ENCODE results near the gene DOCK1.

DOCK1 gene

GRCh38 chr10:127354255-127354654 lies 449.0 kb downstream of the DOCK1 start:
- no peak for DNase-seq (ENCODE audit: low read depth in 2 of 2)

DNA sequence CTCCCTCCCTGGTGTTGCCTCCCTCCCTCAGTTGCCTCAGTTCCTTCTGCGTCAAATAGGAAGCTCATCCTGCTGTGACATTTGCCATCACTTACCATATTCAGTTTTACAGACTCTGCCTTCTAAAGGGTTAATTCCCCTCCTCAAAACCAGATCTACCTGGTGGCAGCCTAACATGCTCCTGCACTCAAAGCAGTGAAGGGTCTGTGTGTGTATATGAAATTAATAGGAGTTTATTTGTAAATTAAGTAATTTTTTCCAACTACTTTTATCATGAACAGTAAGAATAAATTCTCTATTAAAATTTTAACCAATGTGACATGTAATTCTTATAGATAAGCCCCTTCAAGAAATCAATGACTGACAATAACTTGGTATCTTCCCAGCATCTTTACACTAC lies 449.8 kb downstream of the DOCK1 start:
- DNase-seq (ENCODE audit: low read depth in 2 of 2): no peak

DNA sequence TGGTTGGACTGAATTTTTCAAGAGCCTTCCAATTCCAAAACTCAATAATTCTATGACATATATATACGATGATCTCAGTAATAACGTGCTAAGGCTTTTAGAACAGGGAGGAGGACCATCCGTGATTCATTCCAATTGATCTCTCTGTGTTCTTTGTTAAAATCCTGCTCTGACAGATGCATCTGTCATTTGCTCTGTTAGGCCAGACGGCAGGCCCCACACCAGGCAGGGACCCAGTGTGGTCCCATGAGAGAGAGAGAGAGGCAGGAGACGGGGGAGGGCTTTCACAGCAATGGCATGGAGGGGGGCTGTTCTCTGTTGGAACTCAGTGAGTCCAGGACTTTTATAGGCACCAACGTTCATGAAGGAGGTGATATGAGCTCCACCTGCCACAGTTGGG lies 451.1 kb downstream of the DOCK1 start:
- DNase-seq (ENCODE audit: low read depth in 2 of 2): no peak

- no peak for DNase-seq (ENCODE audit: low read depth in 2 of 2)
Observed at GRCh38 chr10:127357265-127357664, 452.0 kb downstream of the DOCK1 start.

DNA sequence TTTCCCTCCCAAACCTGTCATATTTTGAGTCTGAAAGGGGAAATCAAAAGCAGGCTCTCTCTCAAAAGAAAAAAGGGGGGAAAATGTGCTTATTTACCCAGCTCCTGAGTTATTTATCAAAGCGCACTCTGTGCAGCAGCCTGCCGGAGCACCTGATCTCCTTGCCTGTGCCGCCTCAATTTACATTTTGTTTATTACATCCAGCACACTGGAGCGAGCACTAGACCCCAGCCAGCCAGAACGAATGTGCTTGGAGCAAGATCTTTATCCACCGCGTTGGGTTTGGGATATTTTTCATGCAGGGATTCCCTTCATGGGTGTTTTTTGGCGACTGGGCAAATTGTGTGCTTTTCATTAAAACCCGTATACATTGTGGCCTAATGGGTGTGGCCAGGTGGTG lies 453.1 kb downstream of the DOCK1 start:
- no peak for DNase-seq (ENCODE audit: low read depth in 2 of 2)

DNA sequence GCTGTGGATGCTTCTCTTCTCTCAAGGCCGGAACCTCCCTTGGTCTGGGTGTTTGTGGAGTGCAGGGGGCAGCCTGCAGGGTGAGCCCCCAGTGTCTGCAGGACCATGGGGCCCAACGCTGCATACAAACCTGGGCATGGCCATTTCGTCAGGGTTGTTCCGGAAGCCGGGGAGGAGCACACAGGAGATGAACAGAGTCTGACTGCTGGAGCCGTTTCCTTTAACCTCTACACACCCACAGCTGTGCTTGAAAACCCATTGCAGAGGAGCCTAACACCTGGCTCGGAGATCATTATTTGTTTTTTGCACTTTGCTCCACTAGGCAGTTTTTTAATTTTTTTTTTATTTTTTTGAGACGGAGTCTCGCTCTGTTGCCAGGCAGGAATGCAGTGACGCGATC lies 458.8 kb downstream of the DOCK1 start:
- no peak for DNase-seq (ENCODE audit: low read depth in 2 of 2)

GRCh38 chr10:127368101-127368500 lies 462.9 kb downstream of the DOCK1 start:
- DNase-seq (ENCODE audit: low read depth in 2 of 2): no peak

DNA sequence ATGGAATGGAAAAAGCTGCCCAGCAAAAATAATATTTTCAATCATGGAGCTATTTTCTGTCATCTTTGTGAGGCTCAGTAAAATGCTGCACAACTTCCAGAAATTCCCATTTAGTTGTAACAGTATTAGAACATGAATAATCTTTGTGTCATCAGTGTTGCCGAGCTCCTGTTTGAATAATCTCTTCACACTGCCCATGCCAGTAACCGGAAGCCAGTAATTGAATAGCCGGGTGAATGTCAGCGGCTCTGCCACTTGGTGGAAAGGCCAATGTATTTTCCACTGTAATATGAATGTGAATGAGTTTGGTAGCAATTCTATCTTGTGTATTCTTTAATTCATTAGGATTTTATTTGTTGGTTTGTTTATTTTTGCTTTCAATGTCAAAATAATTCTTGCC lies 463.7 kb downstream of the DOCK1 start:
- DNase-seq (ENCODE audit: low read depth in 2 of 2): no peak

- DNase-seq (ENCODE audit: low read depth in 2 of 2): no peak
Observed at GRCh38 chr10:127370601-127371000, 465.4 kb downstream of the DOCK1 start.

DNA sequence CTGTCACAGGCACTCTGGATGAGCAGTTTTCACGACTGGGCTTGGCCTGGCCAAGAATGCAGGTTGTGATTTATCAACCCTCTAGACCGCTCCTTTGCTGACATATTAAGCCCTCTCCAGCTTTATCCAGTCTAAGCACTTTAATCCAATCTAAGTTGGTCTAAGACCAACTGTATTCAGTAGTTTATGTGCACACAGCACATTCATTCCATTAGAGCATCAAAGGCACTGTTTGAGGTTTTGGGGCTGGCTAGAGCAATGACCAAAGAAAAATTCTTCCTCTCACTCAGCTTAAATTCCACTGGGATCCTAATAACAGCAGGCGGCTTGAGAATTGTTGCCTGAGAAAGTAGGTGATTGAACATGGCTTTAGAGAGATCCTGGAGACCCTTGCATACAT lies 467.1 kb downstream of the DOCK1 start:
- no peak for DNase-seq (ENCODE audit: low read depth in 2 of 2)

- DNase-seq (ENCODE audit: low read depth in 2 of 2): no peak
Observed at GRCh38 chr10:127374074-127374680, 468.9 kb downstream of the DOCK1 start.

- no peak for DNase-seq (ENCODE audit: low read depth in 2 of 2)
Observed at GRCh38 chr10:127374901-127375300, 469.7 kb downstream of the DOCK1 start.

DNA sequence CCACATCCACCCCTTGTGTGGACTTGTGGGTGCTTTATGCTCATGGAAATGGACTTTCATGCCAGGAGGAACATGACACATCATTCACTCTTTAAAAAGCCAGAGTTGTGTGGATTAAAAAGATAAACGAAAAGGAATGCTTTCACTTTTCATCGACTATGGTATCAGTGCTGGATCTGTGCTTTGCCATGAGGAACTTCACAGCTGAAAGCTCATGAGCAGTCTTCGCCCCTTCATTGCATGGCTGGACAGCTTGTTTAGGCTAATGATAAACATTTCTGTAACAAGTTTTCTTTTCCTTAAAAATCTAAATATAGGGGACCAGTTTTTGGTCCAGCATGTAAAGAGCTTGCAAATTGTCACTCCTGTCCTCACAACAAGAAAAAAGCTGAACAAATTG lies 470.2 kb downstream of the DOCK1 start:
- DNase-seq (ENCODE audit: low read depth in 2 of 2): no peak

DNA sequence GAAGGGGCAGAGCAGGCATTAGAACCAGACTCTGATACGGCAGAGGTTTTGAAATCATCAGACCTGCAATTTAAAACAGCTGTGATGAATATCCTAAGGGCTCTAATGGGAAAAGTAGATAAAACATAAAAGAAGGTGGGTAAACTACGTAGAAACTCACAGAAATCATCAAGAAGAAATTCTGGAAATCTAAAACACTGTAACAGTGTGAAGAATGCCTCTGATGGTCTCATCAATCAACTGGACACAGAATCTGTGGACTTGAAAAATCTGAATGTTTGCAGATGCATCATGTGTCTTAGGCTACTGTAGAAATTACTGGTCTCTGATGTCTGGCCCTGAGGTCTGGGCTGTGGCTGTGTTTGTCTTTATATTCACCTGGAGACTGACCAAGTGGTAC lies 470.8 kb downstream of the DOCK1 start:
- no peak for DNase-seq (ENCODE audit: low read depth in 2 of 2)

GRCh38 chr10:127378628-127379027 lies 473.4 kb downstream of the DOCK1 start:
- DNase-seq (ENCODE audit: low read depth in 2 of 2): no peak

- DNase-seq (ENCODE audit: low read depth in 2 of 2): no peak
Observed at GRCh38 chr10:127384532-127384931, 479.3 kb downstream of the DOCK1 start.

GRCh38 chr10:127385066-127385465 lies 479.8 kb downstream of the DOCK1 start:
- DNase-seq (ENCODE audit: low read depth in 2 of 2): no peak

GRCh38 chr10:127386606-127387327 lies 481.5 kb downstream of the DOCK1 start:
- no peak for DNase-seq (ENCODE audit: low read depth in 2 of 2)

DNA sequence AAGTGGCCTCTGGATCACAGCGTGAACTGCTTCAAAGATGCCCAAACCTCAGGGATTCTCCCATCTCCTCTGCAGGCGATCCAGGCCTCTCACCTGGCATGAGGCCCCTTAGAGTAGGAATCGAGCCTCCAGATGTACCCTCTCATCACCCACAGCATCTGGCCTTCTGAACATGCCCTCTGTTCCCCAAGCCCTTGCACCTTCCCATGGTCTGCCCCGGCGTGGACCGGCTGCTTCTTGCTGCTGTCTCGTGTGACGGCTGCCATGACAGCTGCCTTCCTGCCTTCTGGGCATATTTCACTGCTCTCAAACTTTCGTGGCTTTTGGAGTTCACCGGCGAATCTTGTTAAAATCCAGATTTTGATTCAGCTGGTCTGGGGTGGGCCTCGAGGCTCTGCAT lies 486.6 kb downstream of the DOCK1 start:
- no peak for DNase-seq (ENCODE audit: low read depth in 2 of 2)

GRCh38 chr10:127392351-127393235 lies 487.4 kb downstream of the DOCK1 start:
- no peak for DNase-seq (ENCODE audit: low read depth in 2 of 2)

DNA sequence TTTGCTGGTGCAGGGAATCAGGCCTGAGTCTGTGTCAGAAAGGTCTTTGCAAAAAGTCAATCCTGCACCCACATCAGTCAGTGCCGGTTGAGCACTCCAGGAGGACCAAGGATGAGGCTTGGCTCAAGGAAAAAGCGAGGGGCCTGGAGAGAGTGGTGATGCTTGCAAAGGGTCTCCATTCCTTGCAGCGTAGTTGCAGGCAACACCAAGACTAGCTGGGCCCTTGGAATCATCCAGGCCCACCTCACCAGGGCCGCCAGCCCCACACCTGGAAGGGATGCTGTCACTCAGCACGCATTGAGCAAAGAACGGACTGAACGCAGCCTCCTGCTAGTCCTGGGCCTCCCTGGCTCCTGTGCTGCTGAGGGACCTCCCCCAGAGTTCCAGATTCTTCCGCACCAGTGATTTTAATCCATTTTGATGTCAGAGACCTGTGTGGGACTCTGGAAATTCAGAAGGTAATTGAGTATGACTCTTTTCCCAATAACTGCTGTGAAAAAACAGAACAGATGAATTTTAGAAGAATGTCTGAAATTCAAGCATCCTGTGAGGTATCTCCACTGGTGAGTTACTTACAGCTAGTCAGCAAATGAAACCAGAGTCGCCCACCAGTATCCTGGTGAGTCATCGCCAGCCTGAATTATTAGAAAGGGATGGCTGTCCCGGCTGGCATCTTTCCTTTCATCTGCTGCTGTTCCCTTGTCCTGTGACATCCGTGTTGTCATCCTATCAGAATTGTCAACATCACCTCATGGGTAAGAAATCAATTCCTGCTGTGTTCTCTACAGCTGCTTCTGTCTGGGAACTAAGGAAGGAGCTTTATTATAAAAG lies 493.1 kb downstream of the DOCK1 start:
- no peak for DNase-seq (ENCODE audit: low read depth in 2 of 2)

GRCh38 chr10:127398971-127399365 lies 493.7 kb downstream of the DOCK1 start:
- DNase-seq (ENCODE audit: low read depth in 2 of 2): no peak
